NCI-H526 treated with DMSO at 0.1 percent for 48 hours (cell line): ENCODE data around the gene CCDC102B.
"Not testable (repeated sequence)": the region's sequence is repeated elsewhere in the genome, so short reads cannot be mapped to it uniquely, and the experiment has no call there.

Experiments
- DNase-seq: peaks from one replicate; lab custom pipeline; 2025; lab: John Stamatoyannopoulos, UW

The CCDC102B gene

GRCh38 chr18:68972176-68972575, 174.3 kb downstream of the CCDC102B start:
- DNase-seq: no peak

- DNase-seq: no peak
Measured at GRCh38 chr18:68979737-68980136, 181.9 kb downstream of the CCDC102B start.

- DNase-seq: no peak
Measured at GRCh38 chr18:68983126-68983525, 185.2 kb downstream of the CCDC102B start.

- no peak for DNase-seq
Measured at GRCh38 chr18:68984342-68984741, 186.5 kb downstream of the CCDC102B start.

- DNase-seq: no peak
Measured at GRCh38 chr18:68985172-68985820, 187.4 kb downstream of the CCDC102B start.

GRCh38 chr18:68991286-68991685, 193.4 kb downstream of the CCDC102B start:
- DNase-seq: no peak

- DNase-seq: no peak
Measured at GRCh38 chr18:68992719-68993482, 195.0 kb downstream of the CCDC102B start.

- no peak for DNase-seq
Measured at GRCh38 chr18:68995675-68996074, 197.8 kb downstream of the CCDC102B start.

GRCh38 chr18:68997845-68998244, 200.0 kb downstream of the CCDC102B start:
- no peak for DNase-seq

- no peak for DNase-seq
Measured at GRCh38 chr18:69000366-69000765, 202.5 kb downstream of the CCDC102B start.

- no peak for DNase-seq
Measured at GRCh38 chr18:69002233-69002632, 204.4 kb downstream of the CCDC102B start.

- DNase-seq: not testable (repeated sequence)
Measured at GRCh38 chr18:69006212-69006611, 208.3 kb downstream of the CCDC102B start.

GRCh38 chr18:69008538-69008937, 210.7 kb downstream of the CCDC102B start:
- no peak for DNase-seq

- peak; percentile 31 for DNase-seq
Measured at GRCh38 chr18:69021211-69021805, 223.4 kb downstream of the CCDC102B start.

GRCh38 chr18:69022426-69022825, 224.5 kb downstream of the CCDC102B start:
- DNase-seq: peak; percentile 94

GRCh38 chr18:69031571-69031970, 233.7 kb downstream of the CCDC102B start:
- DNase-seq: no peak

GRCh38 chr18:69032009-69032408, 234.1 kb downstream of the CCDC102B start:
- DNase-seq: no peak

- no peak for DNase-seq
Measured at GRCh38 chr18:69035756-69036155, 237.9 kb downstream of the CCDC102B start.

GRCh38 chr18:69044215-69044614, 246.3 kb downstream of the CCDC102B start:
- DNase-seq: no peak

- no peak for DNase-seq
Measured at GRCh38 chr18:69064063-69064462, 266.2 kb downstream of the CCDC102B start.

GRCh38 chr18:69067048-69067447, 269.2 kb downstream of the CCDC102B start:
- DNase-seq: no peak

GRCh38 chr18:69071680-69072079, 273.8 kb downstream of the CCDC102B start:
- no peak for DNase-seq

- DNase-seq: no peak
Measured at GRCh38 chr18:69081846-69082245, 284.0 kb downstream of the CCDC102B start.
